GM12878 (cell line): ENCODE data around the gene HIVEP3. TPM values are rescaled to one million over a fixed set of nuclear protein-coding genes. Genes with fewer than 3 reads are reported as not detected.

Experiments used
- ATAC-seq: fragments of 200-7000 bp; cut with Tn5 transposase; 3 replicates; pipeline ENCODE4 v1.9.1; 2020; ENCODE audit warnings: mild to moderate bottlenecking, moderate library complexity
- BruUV-seq: library from RNA; stranded (reverse); fragments of 400-500 nt; replicated peaks from 2 replicates; lab custom pipeline; 2021; lab: Mats Ljungman, UMichigan
- CTCF ChIA-PET: fragments of 300-600 bp; sonication (Branson Sonifier 250); formaldehyde crosslinking; extraction: SDS; loops from one replicate; lab custom pipeline; 2021; ENCODE audit warnings: inconsistent platforms; lab: Yijun Ruan, JAX
- POLR2A ChIA-PET: fragments of 350-600 bp; formaldehyde crosslinking; extraction: SDS; loops from one replicate; lab custom pipeline; 2021; ENCODE audit warnings: inconsistent platforms; lab: Charles Lee
- RAD21 ChIA-PET: fragments of 300-600 bp; sonication (Branson Sonifier 250); formaldehyde crosslinking; loops from one replicate; lab custom pipeline; 2023; ENCODE audit warnings: antibody characterized with exemption; ENCODE audit not compliant: unreplicated experiment; lab: Charles Lee
- SMC1A ChIA-PET: fragments of 300-600 bp; sonication (Branson Sonifier 250); formaldehyde crosslinking; loops from one replicate; lab custom pipeline; 2023; ENCODE audit not compliant: unreplicated experiment, uncharacterized antibody; lab: Charles Lee
- DNase-seq: peaks from one replicate; pipeline ENCODE4 v3.0.0-alpha.2; 2011; ENCODE audit warnings: low read depth, low spot score
- FAIRE-seq: peaks from 3 replicates; lab custom pipeline; 2011; peaks lifted over from hg19 to GRCh38; lab: Jason Lieb, UNC
- H2AFZ ChIP-seq: 2 replicates; pipeline ENCODE4 v1.6.0; 2011; ENCODE audit warnings: low read depth, low read length, control low read depth; ENCODE audit not compliant: control insufficient read depth
- H3K27ac ChIP-seq: 2 replicates; pipeline ENCODE4 v1.5.1; 2011; ENCODE audit warnings: control low read depth; ENCODE audit not compliant: control insufficient read depth, insufficient read depth
- H3K27me3 ChIP-seq, 2 experiments: replicated peaks in 1 of 2; 2 replicates each; pipeline versions ENCODE4 v1.6.0 to v1.6.1; 2011; ENCODE audit warnings: low read length in 1 of 2; ENCODE audit not compliant: control insufficient read depth in 2 of 2, insufficient read depth in 2 of 2
- H3K36me3 ChIP-seq, 2 experiments: 2 replicates each; pipeline ENCODE4 v1.5.1; 2011; ENCODE audit warnings: low read length in 1 of 2; ENCODE audit not compliant: control insufficient read depth in 2 of 2, insufficient read depth in 2 of 2
- H3K4me1 ChIP-seq: 2 replicates; pipeline ENCODE4 v1.6.1; 2011; ENCODE audit warnings: mild to moderate bottlenecking, low read length, moderate library complexity, mixed read lengths; ENCODE audit not compliant: control insufficient read depth, insufficient read depth
- H3K4me2 ChIP-seq: 2 replicates; pipeline ENCODE4 v1.6.0; 2011; ENCODE audit warnings: control low read depth; ENCODE audit not compliant: control insufficient read depth, insufficient read depth
- H3K4me3 ChIP-seq: fragments of 200-600 bp; sonication (generic); 2 replicates; pipeline ENCODE4 v1.5.1; 2016
- H3K79me2 ChIP-seq: 2 replicates; pipeline ENCODE4 v1.6.0; 2011; ENCODE audit warnings: low read length; ENCODE audit not compliant: control insufficient read depth, insufficient read depth
- H3K9ac ChIP-seq: 2 replicates; pipeline ENCODE4 v1.8.0; 2011; ENCODE audit warnings: low read length, control low read depth, mixed read lengths; ENCODE audit not compliant: control insufficient read depth, insufficient read depth
- H3K9me3 ChIP-seq: replicated peaks from 3 replicates; pipeline ENCODE4 v1.5.1; 2011; ENCODE audit warnings: mild to moderate bottlenecking, low read length; ENCODE audit not compliant: control insufficient read depth, insufficient read depth
- H4K20me1 ChIP-seq: 2 replicates; pipeline ENCODE4 v1.6.0; 2011; ENCODE audit not compliant: control insufficient read depth, insufficient read depth
- ASH2L ChIP-seq: fragments of 300-600, 200-600 bp; sonication (generic); IDR thresholded peaks from 2 replicates; pipeline ENCODE4 v1.6.1; 2017; ENCODE audit warnings: low read depth, mild to moderate bottlenecking, borderline replicate concordance
- CREM ChIP-seq: IDR thresholded peaks from 2 replicates; pipeline ENCODE4 v1.6.1; 2014; ENCODE audit warnings: antibody characterized with exemption, low read depth
- MTA3 ChIP-seq: IDR thresholded peaks from 2 replicates; pipeline ENCODE4 v1.6.1; 2012; ENCODE audit warnings: low read length, inconsistent platforms, borderline replicate concordance
- MYC ChIP-seq: IDR thresholded peaks from 2 replicates; pipeline ENCODE4 v1.6.1; 2011; ENCODE audit warnings: mild to moderate bottlenecking, low read length, moderate library complexity, inconsistent platforms; ENCODE audit not compliant: insufficient read depth, insufficient replicate concordance, insufficient read length, severe bottlenecking
- NR2C1 ChIP-seq: fragments of 450-650 bp; IDR thresholded peaks from 2 replicates; pipeline ENCODE4 v1.6.1; 2017; ENCODE audit warnings: antibody characterized with exemption, mild to moderate bottlenecking, moderate library complexity
- PKNOX1 ChIP-seq: fragments of 450-650 bp; IDR thresholded peaks from 2 replicates; pipeline ENCODE4 v1.6.1; 2016; ENCODE audit warnings: mild to moderate bottlenecking
- SIX5 ChIP-seq: IDR thresholded peaks from 2 replicates; pipeline ENCODE4 v1.6.1; 2011; ENCODE audit warnings: mild to moderate bottlenecking, low read depth, low read length, moderate library complexity; ENCODE audit not compliant: severe bottlenecking
- SMARCA5 ChIP-seq: fragments of 450-650 bp; IDR thresholded peaks from 2 replicates; pipeline ENCODE4 v1.6.1; 2017; ENCODE audit warnings: mild to moderate bottlenecking
- USF1 ChIP-seq: IDR thresholded peaks from 2 replicates; pipeline ENCODE4 v1.6.1; 2011; ENCODE audit warnings: borderline replicate concordance, low read depth, mild to moderate bottlenecking, moderate library complexity, mixed read lengths, low read length; ENCODE audit not compliant: insufficient read depth; ENCODE audit errors: extremely low read length
- WGBS: methylation state at CpG from one replicate; pipeline ENCODE4 v1.1.6; 2016; ENCODE audit warnings: low lambda C conversion rate; ENCODE audit not compliant: insufficient replicate concordance, insufficient coverage; ENCODE audit errors: missing lambda C conversion rate; 5-methylcytosine and 5-hydroxymethylcytosine counted together
- in situ Hi-C: fragments of 300-500 bp; cut with MboI; formaldehyde crosslinking; loops from 9 replicates; pipeline ENCODE4 v1.14.3; 2018; ENCODE audit warnings: mixed read lengths
- intact Hi-C: fragments of 100-400 bp; cut with micrococcal nuclease; formaldehyde crosslinking; loops from one replicate; pipeline ENCODE4 v1.14.2; 2022; ENCODE audit not compliant: unreplicated experiment
- polyA plus RNA-seq, 11 experiments: library from polyadenylated mRNA; depleted of rRNA in 4 of 11; unstranded in 6 of 11; stranded (reverse) in 5 of 11; fragments of >200 nt; fragmentation: Nextera tagmentation in 4 of 11; fragmentation: Illumina TruSeq in 1 of 11; extraction: Ambion mirVana in 4 of 11; extraction: Trizol in 1 of 11; gene quantifications; 1 replicate in 1 of 11; 2 replicates in 10 of 11; pipeline versions ENCODE4 v1.2.1 to v1.2.3, GENCODE V29; 2011 to 2016; ENCODE audit warnings: inconsistent platforms in 2 of 11, missing spikeins in 2 of 11, low read depth in 1 of 11
- total RNA-seq, 4 experiments: library from RNA; depleted of rRNA in 3 of 4; stranded (reverse); fragments of >200 nt in 3 of 4; fragmentation: Illumina TruSeq in 1 of 4; extraction: Trizol in 1 of 4; gene quantifications; 2 replicates each; pipeline versions ENCODE4 v1.2.1 to v1.2.3, GENCODE V29; 2013 to 2021

HIVEP3 gene
- total and polyA plus RNA-seq, 10 of the 15 experiments (the other 5 are each of a cell fraction or from before 2014, with no cell fraction given), result 1.8 to 13.6 (median 3.8) TPM

DNA sequence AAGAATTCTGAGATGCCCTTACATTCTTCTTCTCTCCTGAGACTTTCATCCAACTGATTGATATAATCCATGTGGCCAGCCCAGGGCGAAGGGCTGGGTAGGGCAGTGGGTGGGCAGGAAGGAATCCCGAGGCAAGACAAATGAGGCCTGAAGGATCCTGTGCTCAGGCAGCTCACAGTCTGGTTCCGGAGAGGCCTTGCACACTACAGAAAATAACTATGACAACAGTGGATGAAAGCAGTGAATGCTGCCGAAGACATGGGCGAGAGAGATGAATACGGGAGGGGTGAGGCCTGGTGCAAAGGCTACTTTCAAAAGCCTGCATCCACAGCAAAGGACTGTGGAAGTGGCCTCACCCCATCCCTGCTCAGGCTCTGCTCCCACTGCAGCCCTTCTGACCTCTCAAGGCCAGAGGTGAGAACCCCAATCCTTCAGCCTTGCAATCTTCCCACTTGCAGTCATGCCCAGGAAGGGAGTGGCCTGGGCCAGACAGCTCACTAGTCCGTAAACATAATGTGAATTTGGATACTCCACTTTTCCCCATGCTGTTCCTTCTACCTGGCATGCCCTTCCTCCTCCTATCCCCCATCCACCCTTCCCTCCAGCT lies 250.6 kb downstream of the HIVEP3 start:
- Histone ChIP-seq H3K4me2 (no peak overlapping the region), H3K36me3 (no peaks in the 10 kb centered on the region), H3K27me3 (no peaks in the 10 kb centered on the region), H3K9me3 (no peaks in the 10 kb centered on the region), H4K20me1 (no peaks in the 10 kb centered on the region), H3K4me3 (no peak overlapping the region), H2AFZ (no peak overlapping the region), H3K9ac (no peak overlapping the region), H3K79me2 (no peaks in the 10 kb centered on the region), H3K27ac (0 out of 2 replicates have a peak overlapping the region, but pooled peaks have one; percentile 71), H3K4me1 (peaks cover 33% of the 10 kb centered on the region)
- TF ChIP-seq SMARCA5 (no peak), MTA3 (no peak), CREM (no peak), USF1 (no peak), ASH2L (no peak), NR2C1 (no peak), PKNOX1 (no peak), SIX5 (no peak), MYC (no peak)
- DNase-seq (no peak), FAIRE-seq (no peak), ATAC-seq (no peak)
- WGBS, result 94% methylated on average over 7 of the region's 7 CpGs
- ChIA-PET POLR2A (interaction anchor here (1.1 to 4.6 kb wide), 7 partner anchors 9 to 41 kb away, joined by 3 to 20 read pairs (median 5); no protein-coding TSS in a partner anchor), CTCF (interaction anchor here (0.5 to 2.5 kb wide), 9 partner anchors 10 to 208 kb away, joined by 3 to 20 read pairs (median 5); no protein-coding TSS in a partner anchor), RAD21 (interaction anchor here (0.6 to 18.2 kb wide), 10 partner anchors 10 to 604 kb away, joined by 3 to 262 read pairs (median 10); no protein-coding TSS in a partner anchor), SMC1A (interaction anchor here (0.7 to 5.8 kb wide), 13 partner anchors 9 to 59 kb away, joined by 3 to 31 read pairs (median 5); no protein-coding TSS in a partner anchor)
- in situ Hi-C loops (no loop called here), intact Hi-C loops (no loop called here)
- no TSS peak for BruUV-seq
